CD4-positive, alpha-beta T cell treated with Interleukin-15 for 4 hours (primary cell): ENCODE results near the gene PADI3.
"Not testable (repeated sequence)": the region's sequence is repeated elsewhere in the genome, so short reads cannot be mapped to it uniquely, and the experiment has no call there.

Experiments
- DNase-seq: peaks from one replicate; pipeline ENCODE4 v3.0.0-alpha.2; 2020; ENCODE audit warnings: low spot score

The PADI3 gene

GRCh38 chr1:17304151-17304825 lies 55.4 kb downstream of the PADI3 start:
- no peak for DNase-seq

DNA sequence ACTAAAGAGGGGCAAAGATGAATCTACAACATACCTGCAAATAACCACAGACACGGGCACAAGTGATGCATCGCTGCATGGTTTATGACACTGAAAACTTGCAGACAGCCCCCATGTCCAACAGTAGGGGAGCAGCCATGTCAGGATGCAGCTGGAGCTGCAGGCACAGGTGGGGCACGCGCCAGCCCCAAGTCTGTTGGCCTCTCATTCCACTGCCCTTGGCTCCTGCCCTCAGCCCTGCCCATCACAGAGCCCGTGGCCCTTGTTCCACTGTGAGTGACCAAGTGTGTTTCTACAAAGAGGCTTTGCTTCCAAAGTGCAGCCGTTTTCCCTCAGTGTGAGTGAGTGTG lies 55.9 kb downstream of the PADI3 start:
- DNase-seq: no peak

DNA sequence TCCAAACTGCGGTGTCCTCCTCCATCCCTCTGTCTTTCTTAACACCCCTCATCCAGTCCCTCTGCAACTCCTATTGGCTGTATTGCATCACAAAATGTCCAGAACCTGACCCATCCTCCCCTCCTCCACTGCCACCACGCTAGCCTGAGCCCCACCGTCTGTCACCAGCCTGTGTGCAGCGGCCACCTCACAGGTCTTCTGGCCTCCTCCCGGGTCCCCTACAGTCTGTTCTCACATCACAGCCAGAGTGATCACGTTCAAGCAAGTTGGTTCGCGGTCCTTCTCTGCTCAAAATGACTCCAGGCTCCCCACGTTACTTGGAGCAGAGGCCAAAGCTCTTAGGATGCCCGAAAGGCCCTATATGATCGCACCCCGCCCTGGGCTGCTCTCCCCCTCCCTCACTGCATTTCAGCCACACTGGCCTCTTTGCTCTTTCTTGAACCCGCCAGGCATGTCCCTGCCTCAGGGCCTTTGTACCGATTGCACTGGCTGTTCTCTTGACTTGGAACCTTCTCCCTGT lies 56.7 kb downstream of the PADI3 start:
- DNase-seq: no peak

GRCh38 chr1:17306407-17306806 lies 57.5 kb downstream of the PADI3 start:
- no peak for DNase-seq

GRCh38 chr1:17306921-17307320 lies 58.0 kb downstream of the PADI3 start:
- DNase-seq: no peak

DNA sequence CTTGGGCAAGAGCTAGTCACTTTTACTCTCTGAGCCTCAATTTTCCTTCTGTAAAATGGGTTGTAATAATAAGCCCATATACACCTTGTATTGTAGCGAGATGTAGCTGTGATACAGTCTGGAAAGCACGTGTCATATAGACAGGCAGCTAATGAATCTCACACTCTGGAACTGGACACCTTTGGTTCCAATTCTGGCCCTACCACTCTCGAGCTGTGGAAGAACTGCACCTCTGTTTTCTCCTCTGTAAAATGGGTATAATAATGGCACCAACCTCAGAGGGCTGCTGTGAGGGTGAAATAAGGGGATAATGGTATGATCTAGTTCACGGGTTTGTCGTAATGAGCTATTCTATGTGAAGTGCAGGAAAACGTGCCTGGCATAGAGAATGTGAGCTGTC lies 58.4 kb downstream of the PADI3 start:
- DNase-seq: no peak

- no peak for DNase-seq
Measured at GRCh38 chr1:17307946-17308345, 59.0 kb downstream of the PADI3 start, which contains the start of gene PADI4. Gene PADI4 (plus strand): TSS chr1:17308197. CDS start chr1:17308223, 26 bp downstream.

DNA sequence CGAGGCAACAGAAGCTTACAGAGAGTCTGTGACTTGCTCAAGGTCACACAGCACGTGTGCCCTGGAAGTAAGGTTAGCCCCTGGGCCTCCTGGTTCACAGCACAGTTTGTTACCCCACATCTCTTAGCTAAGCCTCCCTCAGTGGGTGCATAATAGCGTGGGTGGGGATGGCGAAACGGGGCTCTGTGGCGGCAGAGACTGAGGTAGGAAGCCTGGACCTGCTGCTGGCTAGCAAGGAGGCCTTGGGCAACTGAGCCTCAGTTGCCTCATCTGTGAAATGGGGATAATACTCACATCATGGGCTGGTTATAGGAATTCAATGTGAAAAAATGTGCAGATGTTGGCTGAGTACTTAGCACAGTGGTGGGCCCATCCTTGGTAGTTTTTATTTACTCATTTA lies 59.7 kb downstream of the PADI3 start:
- DNase-seq: no peak

- DNase-seq: no peak
Measured at GRCh38 chr1:17309426-17310067, 60.6 kb downstream of the PADI3 start.

DNA sequence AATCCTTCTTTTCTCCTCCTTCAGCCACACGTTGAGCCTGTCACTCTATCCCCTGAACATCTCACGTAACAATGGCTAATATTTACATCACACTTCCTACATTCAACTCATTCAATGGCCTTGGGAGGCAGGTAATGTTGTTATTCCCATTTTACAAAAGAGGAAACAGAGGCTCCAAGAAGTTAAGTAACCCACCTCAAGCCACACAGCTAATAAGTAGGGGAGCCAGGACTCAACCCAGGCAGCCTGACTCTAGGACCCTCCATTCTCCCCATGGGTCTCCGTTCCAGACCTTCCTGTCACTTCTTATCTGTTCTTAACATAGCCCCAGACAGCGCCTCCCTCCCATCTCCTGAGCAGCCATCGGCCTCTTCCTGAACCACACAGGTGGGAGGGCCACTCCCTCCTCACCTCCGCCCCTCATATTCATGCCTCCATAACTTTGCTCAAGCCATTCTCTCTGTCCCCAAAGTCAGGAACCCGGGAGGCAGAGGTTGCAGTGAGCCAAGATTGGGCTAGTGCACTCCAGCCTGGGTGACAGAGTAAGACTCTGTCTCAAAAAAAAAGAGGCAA lies 61.3 kb downstream of the PADI3 start:
- no peak for DNase-seq

DNA sequence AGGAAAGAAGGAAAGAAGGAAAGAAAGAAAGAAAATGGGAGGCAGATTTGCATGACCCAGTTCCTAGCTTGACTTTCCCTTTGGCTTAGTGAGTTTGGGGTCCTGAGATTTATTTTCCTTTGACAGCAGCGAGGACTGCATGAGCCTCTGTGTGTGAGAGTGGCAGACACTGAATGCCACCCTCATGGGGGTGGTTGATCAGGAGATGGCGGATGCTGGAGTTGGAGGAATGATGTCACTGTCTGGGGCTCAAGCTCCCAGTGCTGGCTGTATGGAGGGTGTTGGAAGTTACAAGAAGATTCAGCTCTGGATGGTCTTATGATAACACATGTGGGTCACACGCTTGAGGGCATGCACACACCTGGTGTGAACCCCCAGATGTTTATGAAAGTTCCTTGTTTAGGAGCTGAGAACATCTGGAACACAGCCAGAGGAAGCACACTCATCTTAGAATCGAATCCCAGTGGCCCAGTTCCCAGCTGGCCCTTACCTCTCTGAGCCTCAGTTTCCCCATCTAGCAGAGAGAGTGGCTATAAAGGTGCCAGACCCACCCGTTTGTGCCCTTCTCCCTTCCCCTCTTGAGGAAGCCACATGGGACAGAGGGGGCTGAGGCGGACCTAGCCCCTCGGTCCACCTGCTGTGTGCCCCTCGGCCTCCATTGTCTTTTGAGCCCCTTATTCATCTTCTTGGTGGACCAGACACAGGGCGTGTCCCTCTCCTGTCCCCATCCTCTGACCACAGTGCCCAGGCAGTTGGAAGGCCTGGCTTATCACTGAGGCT lies 64.8 kb downstream of the PADI3 start:
- no peak for DNase-seq

DNA sequence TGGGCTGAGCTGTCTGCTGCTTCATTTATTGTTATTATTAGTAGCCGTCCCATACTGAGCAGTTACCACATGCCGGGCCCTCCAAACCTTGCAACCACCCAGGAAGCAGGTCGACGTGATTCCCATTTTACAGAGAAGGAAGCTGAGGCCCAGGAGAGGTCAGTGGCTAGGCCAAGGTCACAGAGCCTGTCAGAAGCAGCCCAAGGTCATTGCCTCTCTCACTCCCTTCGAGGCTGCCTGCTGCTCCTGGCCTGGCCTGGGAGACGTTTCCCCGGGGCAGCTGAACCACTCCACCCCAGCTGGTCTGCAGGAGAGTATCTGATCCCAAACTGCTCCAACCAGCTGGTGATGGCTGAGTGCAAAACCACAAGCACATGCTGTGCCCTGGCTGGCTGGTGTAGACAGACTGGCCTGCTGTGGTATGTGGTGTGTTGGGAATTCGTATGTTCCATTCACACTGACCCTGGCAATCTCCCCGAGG lies 65.6 kb downstream of the PADI3 start:
- no peak for DNase-seq

GRCh38 chr1:17315542-17316130 lies 66.7 kb downstream of the PADI3 start:
- no peak for DNase-seq

DNA sequence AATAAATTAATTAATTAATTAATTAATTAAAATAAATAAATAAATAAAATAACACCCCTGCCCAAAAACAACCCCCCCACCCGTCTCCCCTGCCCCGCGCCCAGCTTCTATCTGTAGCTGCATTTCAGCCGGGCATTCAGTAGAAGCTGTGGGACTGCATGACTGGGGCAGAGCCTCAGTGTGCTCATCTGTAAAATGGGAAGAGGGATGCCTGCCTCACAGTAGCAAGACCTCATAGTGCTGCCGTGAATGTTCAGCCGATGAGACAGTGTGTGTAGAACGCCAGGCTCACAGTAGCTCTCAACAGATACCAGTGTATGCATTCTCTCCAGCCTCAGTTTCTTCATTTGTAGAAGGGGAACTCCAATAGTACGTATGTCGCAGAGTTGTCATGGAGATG lies 67.8 kb downstream of the PADI3 start:
- no peak for DNase-seq

GRCh38 chr1:17318262-17318661 lies 69.4 kb downstream of the PADI3 start:
- DNase-seq: no peak

DNA sequence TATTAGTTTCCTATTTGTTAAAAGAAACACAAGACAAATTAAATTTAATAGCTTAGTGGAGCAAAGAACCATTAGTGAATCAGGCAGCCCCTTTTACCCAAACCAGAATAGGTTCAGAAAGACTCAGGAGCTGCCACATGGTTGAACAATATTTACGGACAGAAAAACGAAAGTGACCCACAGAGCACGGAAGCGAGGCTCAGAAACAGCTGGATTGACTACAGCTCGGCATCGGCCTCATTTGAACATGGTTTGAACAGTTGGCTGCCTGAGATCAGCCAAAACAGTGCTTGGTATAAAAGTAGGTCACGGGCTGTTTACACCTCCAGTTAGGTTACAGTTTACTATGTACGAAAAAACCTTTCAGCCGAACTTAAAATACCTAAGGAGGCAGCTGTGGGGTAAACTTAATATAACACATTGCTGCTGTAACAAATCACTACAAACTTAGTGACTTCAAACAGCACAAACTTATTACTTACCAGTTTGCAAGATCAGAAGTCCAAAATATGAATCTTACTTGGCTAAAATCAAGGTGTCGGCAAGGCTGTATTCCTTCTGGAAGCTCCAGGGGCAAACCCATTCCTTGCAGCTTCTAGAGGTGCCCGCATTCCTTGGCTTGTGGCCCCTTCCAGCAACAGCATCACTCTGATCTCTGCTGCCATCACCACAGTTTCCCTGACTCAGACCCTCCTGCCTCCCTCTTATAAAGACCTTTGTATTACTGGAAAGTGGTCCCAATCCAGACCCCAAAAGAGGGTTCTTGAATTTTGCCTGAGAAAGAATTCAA lies 70.9 kb downstream of the PADI3 start:
- no peak for DNase-seq

GRCh38 chr1:17321857-17322390 lies 73.0 kb downstream of the PADI3 start:
- not testable (repeated sequence) for DNase-seq

GRCh38 chr1:17328855-17329254 lies 80.0 kb downstream of the PADI3 start:
- DNase-seq: no peak

- DNase-seq: no peak
Measured at GRCh38 chr1:17329610-17330009, 80.7 kb downstream of the PADI3 start.

DNA sequence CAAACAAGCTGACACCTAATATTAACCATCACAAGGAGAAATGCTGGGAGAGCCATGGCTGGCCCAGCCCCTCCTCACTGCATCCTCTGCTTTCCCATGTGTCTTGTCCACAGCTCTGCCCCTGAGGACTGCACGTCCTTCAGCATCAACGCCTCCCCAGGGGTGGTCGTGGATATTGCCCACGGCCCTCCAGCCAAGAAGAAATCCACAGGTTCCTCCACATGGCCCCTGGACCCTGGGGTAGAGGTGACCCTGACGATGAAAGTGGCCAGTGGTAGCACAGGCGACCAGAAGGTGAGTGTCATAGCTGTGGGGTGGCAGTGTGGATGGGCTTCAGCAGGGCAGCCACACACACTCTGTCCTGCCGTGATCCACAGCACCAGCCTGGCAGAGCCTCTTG lies 82.0 kb downstream of the PADI3 start:
- DNase-seq: no peak

- DNase-seq: no peak
Measured at GRCh38 chr1:17333081-17333480, 84.2 kb downstream of the PADI3 start.
